GM19351 (cell line): Measurements from ENCODE around the gene MMP17.
"Not testable (repeated sequence)": the region's sequence is repeated elsewhere in the genome, so short reads cannot be mapped to it uniquely, and the experiment has no call there.

ENCODE experiments used
- ATAC-seq: cut with Tn5 transposase; IDR thresholded peaks from one replicate; pipeline ENCODE4 v1.9.1; 2021; ENCODE audit warnings: mild to moderate bottlenecking, moderate library complexity; ENCODE audit not compliant: unreplicated experiment

Gene MMP17

GRCh38 chr12:131862994-131863710, 35.0 kb downstream of the MMP17 start:
- no peak for ATAC-seq

- ATAC-seq = no peak
Observed at GRCh38 chr12:131863711-131864396, 35.7 kb downstream of the MMP17 start.

GRCh38 chr12:131864469-131864868, 36.3 kb downstream of the MMP17 start:
- no peak for ATAC-seq

GRCh38 chr12:131865180-131865875, 37.1 kb downstream of the MMP17 start:
- ATAC-seq = no peak

- no peak for ATAC-seq
Observed at GRCh38 chr12:131867471-131867870, 39.3 kb downstream of the MMP17 start.

- no peak for ATAC-seq
Observed at GRCh38 chr12:131867891-131868675, 39.9 kb downstream of the MMP17 start.

GRCh38 chr12:131869871-131870418, 41.8 kb downstream of the MMP17 start:
- no peak for ATAC-seq

GRCh38 chr12:131871677-131872076, 43.5 kb downstream of the MMP17 start:
- no peak for ATAC-seq

- ATAC-seq = no peak
Observed at GRCh38 chr12:131872154-131873051, 44.2 kb downstream of the MMP17 start.

- ATAC-seq = no peak
Observed at GRCh38 chr12:131873293-131873692, 45.1 kb downstream of the MMP17 start.

GRCh38 chr12:131874972-131875371, 46.8 kb downstream of the MMP17 start:
- not testable (repeated sequence) for ATAC-seq

GRCh38 chr12:131877216-131877615, 49.0 kb downstream of the MMP17 start:
- not testable (repeated sequence) for ATAC-seq

GRCh38 chr12:131878436-131878835, 50.2 kb downstream of the MMP17 start:
- not testable (repeated sequence) for ATAC-seq

GRCh38 chr12:131882804-131883520, 54.8 kb downstream of the MMP17 start:
- ATAC-seq = no peak

GRCh38 chr12:131883521-131883900, 55.3 kb downstream of the MMP17 start:
- ATAC-seq = no peak

- not testable (repeated sequence) for ATAC-seq
Observed at GRCh38 chr12:131885076-131885475, 56.9 kb downstream of the MMP17 start.

- no peak for ATAC-seq
Observed at GRCh38 chr12:131885543-131886057, 57.4 kb downstream of the MMP17 start.

- ATAC-seq = not testable (repeated sequence)
Observed at GRCh38 chr12:131891722-131892121, 63.5 kb downstream of the MMP17 start.
